Left lobe of liver (tissue), 2 donors: ENCODE measurements around the gene RPL13A. TPM values are rescaled to one million over a fixed set of nuclear protein-coding genes. Genes with fewer than 3 reads are reported as not detected.

Experiments used
- ATAC-seq: fragments of 200-7000 bp; cut with Tn5 transposase; one replicate; pipeline ENCODE4 v1.9.1; 2020; ENCODE audit warnings: mild to moderate bottlenecking, moderate library complexity
- DNase-seq: peaks from one replicate; pipeline ENCODE4 v3.0.0-alpha.2; 2020; ENCODE audit warnings: low spot score
- total RNA-seq: library from RNA; stranded (reverse); gene quantifications from one replicate; pipeline ENCODE4 v1.2.1, GENCODE V29; 2021
- donor health status: DM: no; HTN: no; CAD: no; lungs with moderate emphysema.
- donor health status: DM: no; HTN: yes; CAD: no.

RPL13A gene
- total RNA-seq, 1 donor from 2014 or later: 972 TPM

GRCh38 chr19:49502866-49503581 is 15.6 kb downstream of the RPL13A start:
- ATAC-seq (peak; percentile 73), DNase-seq (no peak)

- ATAC-seq: no peak
- DNase-seq: no peak
Observed at GRCh38 chr19:49503582-49503962, 16.2 kb downstream of the RPL13A start.

GRCh38 chr19:49506575-49507105 is 19.2 kb downstream of the RPL13A start:
- ATAC-seq (peak; percentile 93), DNase-seq (peak; percentile 72)

GRCh38 chr19:49507803-49508494 is 20.5 kb downstream of the RPL13A start:
- DNase-seq (no peak), ATAC-seq (no peak)

- DNase-seq (peak; percentile 81), ATAC-seq (peak; percentile 88)
Observed at GRCh38 chr19:49512970-49513745, 25.8 kb downstream of the RPL13A start.

GRCh38 chr19:49513746-49514118 is 26.3 kb downstream of the RPL13A start:
- DNase-seq (no peak), ATAC-seq (peak; percentile 29)

GRCh38 chr19:49514151-49514550 is 26.7 kb downstream of the RPL13A start:
- peak; percentile 57 for ATAC-seq

GRCh38 chr19:49515767-49516166 is 28.4 kb downstream of the RPL13A start:
- ATAC-seq (peak; percentile 15), DNase-seq (no peak)

More at GRCh38 chr19:49514151-49514550, 26.7 kb downstream of the RPL13A start:
- no peak for DNase-seq

GRCh38 chr19:49518033-49518432 is 30.6 kb downstream of the RPL13A start:
- ATAC-seq (no peak), DNase-seq (no peak)

GRCh38 chr19:49520705-49521319 is 33.4 kb downstream of the RPL13A start:
- DNase-seq (no peak), ATAC-seq (peak; percentile 46)

- DNase-seq: no peak
- no peak for ATAC-seq
Observed at GRCh38 chr19:49524812-49525455, 37.5 kb downstream of the RPL13A start.

- ATAC-seq: peak; percentile 18
- DNase-seq: no peak
Observed at GRCh38 chr19:49528211-49528771, 40.9 kb downstream of the RPL13A start.

- DNase-seq (no peak), ATAC-seq (no peak)
Observed at GRCh38 chr19:49530708-49531107, 43.3 kb downstream of the RPL13A start.

GRCh38 chr19:49533551-49534488 is 46.4 kb downstream of the RPL13A start:
- peak; percentile 71 for ATAC-seq
- no peak for DNase-seq

GRCh38 chr19:49534632-49535385 is 47.4 kb downstream of the RPL13A start:
- no peak for ATAC-seq
- no peak for DNase-seq

- no peak for ATAC-seq
- DNase-seq: no peak
Observed at GRCh38 chr19:49536921-49537462, 49.6 kb downstream of the RPL13A start.

GRCh38 chr19:49538643-49539042 is 51.2 kb downstream of the RPL13A start:
- ATAC-seq: no peak
- DNase-seq: no peak
